K562 (cell line): Measurements from ENCODE around the gene SLC5A12.

ENCODE experiments used
- ATF6 ChIP-seq: sonication (generic); formaldehyde crosslinking; IDR thresholded peaks from 2 replicates; pipeline ENCODE4 v1.4.0; 2020; ENCODE audit warnings: mild to moderate bottlenecking, missing genetic modification reagents
- CTCF ChIP-seq, 3 experiments: IDR thresholded peaks in 2 of 3; conservative IDR thresholded peaks in 1 of 3; 2 replicates each; pipeline ENCODE4 v1.5.1; 2011 to 2012; ENCODE audit warnings: low read length in 3 of 3, mild to moderate bottlenecking in 3 of 3, control low read depth in 2 of 3, improper control_type of control experiment in 1 of 3, inconsistent platforms in 1 of 3, low read depth in 1 of 3, mixed read lengths in 1 of 3, moderate library complexity in 1 of 3; ENCODE audit not compliant: insufficient read depth in 2 of 3
- POLR2AphosphoS5 ChIP-seq: IDR thresholded peaks from 2 replicates; pipeline ENCODE4 v1.6.1; 2011; ENCODE audit warnings: mild to moderate bottlenecking, low read depth, low read length, moderate library complexity; ENCODE audit not compliant: control insufficient read depth, insufficient read depth
- SIX5 ChIP-seq, 2 experiments: IDR thresholded peaks; 2 replicates each; pipeline ENCODE4 v1.6.1; 2011; ENCODE audit warnings: low read length in 2 of 2, borderline replicate concordance in 1 of 2, low read depth in 1 of 2, mild to moderate bottlenecking in 1 of 2, moderate library complexity in 1 of 2; ENCODE audit not compliant: insufficient read depth in 1 of 2
- XRCC3 ChIP-seq: fragments of 450-650 bp; IDR thresholded peaks from 2 replicates; pipeline ENCODE4 v1.6.1; 2017; ENCODE audit warnings: mild to moderate bottlenecking, moderate library complexity
- ZNF778 ChIP-seq: fragments of 450-650 bp; formaldehyde crosslinking; IDR thresholded peaks from 2 replicates; pipeline ENCODE4 v1.4.0; 2020; ENCODE audit warnings: mild to moderate bottlenecking, moderate library complexity

GRCh38 chr11:26712497-26712896 lies 9.4 kb downstream of the SLC5A12 start:
- TF ChIP-seq ZNF778 (CRISPR knock-in tag): no peak
- TF ChIP-seq SIX5 (IDR thresholded peaks at IDR 0.05; ENCODE audit: borderline replicate concordance in 1 of 2, insufficient read depth in 1 of 2, low read depth in 1 of 2, low read length in 2 of 2): no peak
- no peak for TF ChIP-seq ATF6 (CRISPR knock-in tag)
- no peak for TF ChIP-seq CTCF (IDR thresholded peaks at IDR 0.05 in 2 of 3, conservative IDR thresholded peaks at IDR 0.05 in 1 of 3; ENCODE audit: insufficient read depth in 2 of 3, low read depth in 1 of 3, low read length in 3 of 3)
- no peak for TF ChIP-seq POLR2AphosphoS5
- no peak for TF ChIP-seq XRCC3
